IPS-18a (cell line): ENCODE data around the gene USP17L27.
"Not testable (repeated sequence)": the region's sequence is repeated elsewhere in the genome, so short reads cannot be mapped to it uniquely, and the experiment has no call there.

Source experiments
- H3K27ac ChIP-seq: one replicate; pipeline ENCODE4 v1.5.1; 2013; ENCODE audit warnings: low read length
- H3K27me3 ChIP-seq: one replicate; pipeline ENCODE4 v1.6.1; 2013; ENCODE audit warnings: mild to moderate bottlenecking, low read length; ENCODE audit not compliant: control insufficient read depth, insufficient read depth
- H3K36me3 ChIP-seq: one replicate; pipeline ENCODE4 v1.6.1; 2013; ENCODE audit warnings: low read depth, low read length; ENCODE audit not compliant: control insufficient read depth
- H3K4me1 ChIP-seq: one replicate; pipeline ENCODE4 v1.6.1; 2013; ENCODE audit warnings: low read depth, low read length; ENCODE audit not compliant: control insufficient read depth
- H3K4me3 ChIP-seq: one replicate; pipeline ENCODE4 v1.5.1; 2013; ENCODE audit warnings: low read length
- H3K9ac ChIP-seq: one replicate; pipeline ENCODE4 v1.6.1; 2013; ENCODE audit warnings: mild to moderate bottlenecking, low read length, moderate library complexity
- H3K9me3 ChIP-seq: one replicate; pipeline ENCODE4 v1.6.1; 2013; ENCODE audit warnings: low read depth, low read length; ENCODE audit not compliant: control insufficient read depth

The USP17L27 gene

DNA sequence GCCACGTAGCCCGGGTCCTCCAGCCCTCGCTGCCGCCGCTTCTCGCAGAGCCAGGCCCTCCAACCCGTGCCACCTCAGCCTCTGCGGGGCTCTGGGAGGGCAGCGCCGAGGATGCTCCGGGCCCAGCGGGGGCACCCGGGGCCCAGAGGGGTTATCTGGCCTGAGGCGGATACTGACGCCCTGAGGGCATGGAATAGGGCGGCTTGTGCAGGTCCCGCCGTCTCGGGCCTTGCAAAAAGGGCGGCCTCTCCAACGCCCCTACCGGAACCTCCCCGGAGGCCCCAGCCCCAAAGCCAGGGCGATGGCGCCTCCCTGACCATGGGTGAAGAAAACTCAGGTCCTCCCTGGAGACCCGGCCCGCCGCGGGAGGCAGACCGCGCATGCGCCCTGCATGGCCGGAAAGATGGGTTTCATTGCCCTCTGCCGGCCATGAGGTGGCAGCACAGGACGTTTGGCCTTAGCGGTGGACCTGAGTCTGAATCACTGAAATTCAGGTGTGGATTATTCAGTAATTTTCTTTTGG is 37.1 kb downstream of the USP17L27 start:
- H3K27ac ChIP-seq, H3K9ac ChIP-seq, H3K4me3 ChIP-seq, H3K9me3 ChIP-seq, H3K4me1 ChIP-seq, H3K36me3 ChIP-seq, H3K27me3 ChIP-seq: not testable (repeated sequence)

DNA sequence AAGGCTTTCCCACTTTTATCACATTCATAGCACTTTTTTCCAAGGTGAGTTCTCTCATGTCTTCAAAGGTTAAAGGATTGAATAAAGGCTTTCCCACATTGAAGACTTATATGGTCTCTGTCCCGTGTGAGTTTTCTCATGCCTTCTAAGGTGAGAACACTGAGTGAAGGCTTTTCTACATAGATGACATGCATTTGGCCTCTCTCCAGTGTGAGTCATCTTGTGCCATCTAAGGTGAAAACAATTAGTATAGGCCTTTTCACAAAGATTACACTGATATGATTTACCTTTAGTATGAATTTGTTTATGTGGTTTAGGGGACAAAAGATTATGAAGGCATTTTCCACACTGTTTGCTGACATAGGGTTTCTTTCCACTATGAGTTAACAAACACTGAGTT is 40.2 kb downstream of the USP17L27 start:
- no peaks in the 10 kb centered on the region for H3K4me1 ChIP-seq
- no peaks in the 10 kb centered on the region for H3K36me3 ChIP-seq
- no peak overlapping the region for H3K9ac ChIP-seq
- H3K9me3 ChIP-seq: no peaks in the 10 kb centered on the region
- H3K27ac ChIP-seq: no peak overlapping the region
- H3K27me3 ChIP-seq: no peaks in the 10 kb centered on the region
- no peak overlapping the region for H3K4me3 ChIP-seq

DNA sequence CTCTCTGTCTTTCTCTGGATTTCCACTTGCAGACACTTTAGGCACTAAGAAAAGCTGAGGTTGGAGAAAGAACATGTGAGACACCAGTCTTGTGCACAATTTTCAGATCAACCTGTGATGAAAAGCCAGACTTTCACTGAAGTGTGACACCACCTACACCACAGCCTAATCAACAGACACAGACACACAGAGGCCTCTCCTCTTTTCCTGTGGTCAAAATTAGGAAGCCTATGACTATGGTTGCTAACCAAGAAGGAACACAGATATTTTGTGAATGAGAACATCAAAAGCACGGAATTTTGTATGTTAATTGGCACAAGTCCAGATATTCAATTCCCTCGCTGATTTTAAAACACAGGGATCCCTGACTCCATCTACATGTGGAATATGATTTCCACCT is 45.1 kb downstream of the USP17L27 start:
- not testable (repeated sequence) for H3K9me3 ChIP-seq, H3K4me3 ChIP-seq, H3K36me3 ChIP-seq, H3K9ac ChIP-seq, H3K27me3 ChIP-seq, H3K27ac ChIP-seq, H3K4me1 ChIP-seq
